ENCODE measurements around the gene KISS1. TPM values are rescaled to one million over a fixed set of nuclear protein-coding genes. Genes with fewer than 3 reads are reported as not detected.

Gene KISS1
- total RNA-seq, 1 donor from 2014 or later, result not detected

- no peaks in the 10 kb centered on the region for H3K27me3 ChIP-seq
- no peak overlapping the region for H3K4me3 ChIP-seq
- H3K9me3 ChIP-seq, result no peaks in the 10 kb centered on the region
- DNase-seq (ENCODE audit: low spot score in 2 of 2), result no peak
- no peak for TF ChIP-seq CTCF (IDR thresholded peaks at IDR 0.05)
- no peak overlapping the region for H3K27ac ChIP-seq
- no peaks in the 10 kb centered on the region for H3K4me1 ChIP-seq
- intact Hi-C loops (cut with DNase I), result no loop called here
- peaks cover 16 to 58% of the 10 kb centered on the region in 2 donors for H3K36me3 ChIP-seq
Observed at GRCh38 chr1:204143276-204144041, 52.8 kb downstream of the KISS1 start.

- no peaks in the 10 kb centered on the region for H3K9me3 ChIP-seq
- intact Hi-C loops (cut with DNase I), result no loop called here
Observed at GRCh38 chr1:204142032-204142974, 54.0 kb downstream of the KISS1 start.

GRCh38 chr1:204141131-204141530 is 55.2 kb downstream of the KISS1 start:
- Histone ChIP-seq H3K4me1 (no peaks in the 10 kb centered on the region), H3K27ac (no peak overlapping the region), H3K4me3 (no peak overlapping the region), H3K27me3 (no peaks in the 10 kb centered on the region), H3K9me3 (no peaks in the 10 kb centered on the region), H3K36me3 (peaks cover 30 to 69% of the 10 kb centered on the region in 2 donors)
- intact Hi-C loops (cut with DNase I), result no loop called here
- no peak for DNase-seq (ENCODE audit: low spot score in 2 of 2)
- TF ChIP-seq CTCF (IDR thresholded peaks at IDR 0.05), result no peak

More at GRCh38 chr1:204142032-204142974, 54.0 kb downstream of the KISS1 start:
- Histone ChIP-seq H3K27ac (no peak overlapping the region), H3K36me3 (peaks cover 23 to 69% of the 10 kb centered on the region in 2 donors), H3K27me3 (no peaks in the 10 kb centered on the region), H3K4me1 (no peaks in the 10 kb centered on the region), H3K4me3 (no peak overlapping the region)
- TF ChIP-seq CTCF (IDR thresholded peaks at IDR 0.05), result no peak
- DNase-seq (ENCODE audit: low spot score in 2 of 2), result no peak

Other genes with a start within 250 kb of the KISS1 start
- gene SOX13, start 123.4 kb downstream of the KISS1 start, total RNA-seq, result 70.1 TPM
- gene ETNK2, start 44.4 kb downstream of the KISS1 start, total RNA-seq, result 22.0 TPM
- not detected for gene REN, start 30.2 kb downstream of the KISS1 start, total RNA-seq
- not detected for gene GOLT1A, start 17.5 kb upstream of the KISS1 start, total RNA-seq
- gene PLEKHA6, start 163.4 kb upstream of the KISS1 start, total RNA-seq, result 4.9 TPM
- gene PPP1R15B, start 215.3 kb upstream of the KISS1 start, total RNA-seq, result 36.1 TPM